WTC11 (cell line): Measurements from ENCODE around the gene SLC48A1.

Source experiments
- ELF4 ChIP-seq: sonication (generic); formaldehyde crosslinking; IDR thresholded peaks from 2 replicates; pipeline ENCODE4 v1.8.1; 2022; ENCODE audit warnings: low read depth, mild to moderate bottlenecking, moderate library complexity, missing genetic modification reagents
- JUN ChIP-seq: sonication (generic); formaldehyde crosslinking; IDR thresholded peaks from 2 replicates; pipeline ENCODE4 v1.8.0; 2023; ENCODE audit warnings: mild to moderate bottlenecking, missing genetic modification reagents
- PREB ChIP-seq: sonication (generic); formaldehyde crosslinking; IDR thresholded peaks from 2 replicates; pipeline ENCODE4 v1.8.1; 2022; ENCODE audit warnings: mild to moderate bottlenecking, missing genetic modification reagents, moderate library complexity, borderline replicate concordance
- ZNF416 ChIP-seq: fragments of 250-450 bp; sonication (Bioruptor Pico); IDR thresholded peaks from 2 replicates; pipeline ENCODE4 v1.9.0; 2021; ENCODE audit warnings: mild to moderate bottlenecking, inconsistent platforms
- TF ChIP-seq, protein P1 (sequence below): sonication (generic); formaldehyde crosslinking; IDR thresholded peaks from 2 replicates; pipeline ENCODE4 v1.8.0; 2023; ENCODE audit warnings: missing genetic modification reagents, mild to moderate bottlenecking, borderline replicate concordance
- TF ChIP-seq, protein P2 (sequence below): sonication (generic); formaldehyde crosslinking; IDR thresholded peaks from 2 replicates; pipeline ENCODE4 v1.8.0; 2022; ENCODE audit warnings: mild to moderate bottlenecking, missing genetic modification reagents
- TF ChIP-seq, protein P3 (sequence below): fragments of 200-600 bp; IDR thresholded peaks from 2 replicates; pipeline ENCODE4 v1.8.0; 2022; ENCODE audit warnings: antibody characterized with exemption

- TF ChIP-seq, protein P1, sequence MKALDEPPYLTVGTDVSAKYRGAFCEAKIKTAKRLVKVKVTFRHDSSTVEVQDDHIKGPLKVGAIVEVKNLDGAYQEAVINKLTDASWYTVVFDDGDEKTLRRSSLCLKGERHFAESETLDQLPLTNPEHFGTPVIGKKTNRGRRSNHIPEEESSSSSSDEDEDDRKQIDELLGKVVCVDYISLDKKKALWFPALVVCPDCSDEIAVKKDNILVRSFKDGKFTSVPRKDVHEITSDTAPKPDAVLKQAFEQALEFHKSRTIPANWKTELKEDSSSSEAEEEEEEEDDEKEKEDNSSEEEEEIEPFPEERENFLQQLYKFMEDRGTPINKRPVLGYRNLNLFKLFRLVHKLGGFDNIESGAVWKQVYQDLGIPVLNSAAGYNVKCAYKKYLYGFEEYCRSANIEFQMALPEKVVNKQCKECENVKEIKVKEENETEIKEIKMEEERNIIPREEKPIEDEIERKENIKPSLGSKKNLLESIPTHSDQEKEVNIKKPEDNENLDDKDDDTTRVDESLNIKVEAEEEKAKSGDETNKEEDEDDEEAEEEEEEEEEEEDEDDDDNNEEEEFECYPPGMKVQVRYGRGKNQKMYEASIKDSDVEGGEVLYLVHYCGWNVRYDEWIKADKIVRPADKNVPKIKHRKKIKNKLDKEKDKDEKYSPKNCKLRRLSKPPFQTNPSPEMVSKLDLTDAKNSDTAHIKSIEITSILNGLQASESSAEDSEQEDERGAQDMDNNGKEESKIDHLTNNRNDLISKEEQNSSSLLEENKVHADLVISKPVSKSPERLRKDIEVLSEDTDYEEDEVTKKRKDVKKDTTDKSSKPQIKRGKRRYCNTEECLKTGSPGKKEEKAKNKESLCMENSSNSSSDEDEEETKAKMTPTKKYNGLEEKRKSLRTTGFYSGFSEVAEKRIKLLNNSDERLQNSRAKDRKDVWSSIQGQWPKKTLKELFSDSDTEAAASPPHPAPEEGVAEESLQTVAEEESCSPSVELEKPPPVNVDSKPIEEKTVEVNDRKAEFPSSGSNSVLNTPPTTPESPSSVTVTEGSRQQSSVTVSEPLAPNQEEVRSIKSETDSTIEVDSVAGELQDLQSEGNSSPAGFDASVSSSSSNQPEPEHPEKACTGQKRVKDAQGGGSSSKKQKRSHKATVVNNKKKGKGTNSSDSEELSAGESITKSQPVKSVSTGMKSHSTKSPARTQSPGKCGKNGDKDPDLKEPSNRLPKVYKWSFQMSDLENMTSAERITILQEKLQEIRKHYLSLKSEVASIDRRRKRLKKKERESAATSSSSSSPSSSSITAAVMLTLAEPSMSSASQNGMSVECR: no peak
- TF ChIP-seq PREB (no peak), ELF4 (CRISPR knock-in tag) (no peak), JUN (CRISPR knock-in tag) (no peak), ZNF416 (CRISPR knock-in tag) (no peak)
- TF ChIP-seq, protein P2, sequence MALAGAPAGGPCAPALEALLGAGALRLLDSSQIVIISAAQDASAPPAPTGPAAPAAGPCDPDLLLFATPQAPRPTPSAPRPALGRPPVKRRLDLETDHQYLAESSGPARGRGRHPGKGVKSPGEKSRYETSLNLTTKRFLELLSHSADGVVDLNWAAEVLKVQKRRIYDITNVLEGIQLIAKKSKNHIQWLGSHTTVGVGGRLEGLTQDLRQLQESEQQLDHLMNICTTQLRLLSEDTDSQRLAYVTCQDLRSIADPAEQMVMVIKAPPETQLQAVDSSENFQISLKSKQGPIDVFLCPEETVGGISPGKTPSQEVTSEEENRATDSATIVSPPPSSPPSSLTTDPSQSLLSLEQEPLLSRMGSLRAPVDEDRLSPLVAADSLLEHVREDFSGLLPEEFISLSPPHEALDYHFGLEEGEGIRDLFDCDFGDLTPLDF (CRISPR knock-in tag): no peak
- TF ChIP-seq, protein P3, sequence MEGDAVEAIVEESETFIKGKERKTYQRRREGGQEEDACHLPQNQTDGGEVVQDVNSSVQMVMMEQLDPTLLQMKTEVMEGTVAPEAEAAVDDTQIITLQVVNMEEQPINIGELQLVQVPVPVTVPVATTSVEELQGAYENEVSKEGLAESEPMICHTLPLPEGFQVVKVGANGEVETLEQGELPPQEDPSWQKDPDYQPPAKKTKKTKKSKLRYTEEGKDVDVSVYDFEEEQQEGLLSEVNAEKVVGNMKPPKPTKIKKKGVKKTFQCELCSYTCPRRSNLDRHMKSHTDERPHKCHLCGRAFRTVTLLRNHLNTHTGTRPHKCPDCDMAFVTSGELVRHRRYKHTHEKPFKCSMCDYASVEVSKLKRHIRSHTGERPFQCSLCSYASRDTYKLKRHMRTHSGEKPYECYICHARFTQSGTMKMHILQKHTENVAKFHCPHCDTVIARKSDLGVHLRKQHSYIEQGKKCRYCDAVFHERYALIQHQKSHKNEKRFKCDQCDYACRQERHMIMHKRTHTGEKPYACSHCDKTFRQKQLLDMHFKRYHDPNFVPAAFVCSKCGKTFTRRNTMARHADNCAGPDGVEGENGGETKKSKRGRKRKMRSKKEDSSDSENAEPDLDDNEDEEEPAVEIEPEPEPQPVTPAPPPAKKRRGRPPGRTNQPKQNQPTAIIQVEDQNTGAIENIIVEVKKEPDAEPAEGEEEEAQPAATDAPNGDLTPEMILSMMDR: no peak
Measured at GRCh38 chr12:47746523-47746922, 26.5 kb upstream of the SLC48A1 start.
